GM18951 (cell line): ENCODE measurements around the gene UBAP2L.
A peak's percentile ranks its signal among the peaks of the same experiment; 100 is the strongest.
"Not testable (repeated sequence)": the region's sequence is repeated elsewhere in the genome, so short reads cannot be mapped to it uniquely, and the experiment has no call there.

Experiments used
- POLR2A ChIP-seq: IDR thresholded peaks from 4 replicates; pipeline ENCODE4 v1.6.1; 2011; ENCODE audit warnings: mild to moderate bottlenecking; ENCODE audit not compliant: insufficient read length, insufficient read depth; ENCODE audit errors: extremely low read depth
- in situ Hi-C: fragments of 300-500 bp; cut with MboI; formaldehyde crosslinking; loops from one replicate; pipeline ENCODE4 v1.12.0; 2022; ENCODE audit warnings: low sequenced_read_pairs, mixed read lengths, inconsistent platforms; ENCODE audit not compliant: unreplicated experiment

UBAP2L gene

GRCh38 chr1:154208677-154209388 is 11.9 kb upstream of the UBAP2L start:
- in situ Hi-C loops = no loop called here
- TF ChIP-seq POLR2A = no peak

DNA sequence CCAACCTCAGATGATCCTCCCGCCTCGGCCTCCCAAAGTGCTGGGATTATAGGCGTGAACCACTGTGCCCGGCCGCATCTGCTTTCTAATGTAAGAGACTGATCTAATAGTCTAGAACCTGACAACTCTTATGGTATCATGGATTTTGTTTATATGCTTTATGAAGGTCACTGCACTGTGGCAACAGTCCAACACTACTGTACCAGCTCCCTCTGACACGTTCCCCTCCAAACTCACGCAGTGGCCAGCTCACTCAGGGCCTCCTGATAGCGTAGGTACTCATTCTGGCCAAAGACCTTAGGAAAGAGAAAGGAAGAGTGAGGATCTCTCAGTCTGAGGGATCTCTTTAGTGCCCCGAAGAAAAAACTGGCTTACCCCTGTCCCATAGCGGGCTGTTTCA is 8.7 kb upstream of the UBAP2L start:
- in situ Hi-C loops = no loop called here
- no peak for TF ChIP-seq POLR2A

- in situ Hi-C loops = no loop called here
- TF ChIP-seq POLR2A = no peak
Observed at GRCh38 chr1:154213274-154213673, 7.5 kb upstream of the UBAP2L start.

- in situ Hi-C loops = no loop called here
Observed at GRCh38 chr1:154218545-154218944, 2.2 kb upstream of the UBAP2L start.

DNA sequence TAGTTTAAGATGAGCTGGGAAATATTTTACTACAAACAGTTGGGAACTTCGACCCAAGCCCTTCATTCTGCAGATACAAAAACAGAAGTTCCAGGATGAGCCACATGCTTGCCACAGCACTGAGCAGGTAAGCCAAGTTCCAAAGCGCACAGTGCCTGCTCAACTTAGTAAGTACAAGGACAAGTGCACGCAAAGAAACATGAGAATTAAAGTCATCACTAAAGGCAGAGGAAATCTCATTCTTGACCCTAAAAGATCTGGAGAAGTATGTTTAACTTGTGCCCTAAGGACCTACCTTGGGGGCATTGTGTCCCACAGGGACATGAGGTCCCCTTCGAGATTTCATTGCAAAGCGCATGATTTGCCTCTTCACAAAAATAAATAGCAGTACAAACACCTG is 1.2 kb upstream of the UBAP2L start:
- TF ChIP-seq POLR2A = no peak
- in situ Hi-C loops = no loop called here

More at GRCh38 chr1:154218545-154218944, 2.2 kb upstream of the UBAP2L start:
- TF ChIP-seq POLR2A = no peak

DNA sequence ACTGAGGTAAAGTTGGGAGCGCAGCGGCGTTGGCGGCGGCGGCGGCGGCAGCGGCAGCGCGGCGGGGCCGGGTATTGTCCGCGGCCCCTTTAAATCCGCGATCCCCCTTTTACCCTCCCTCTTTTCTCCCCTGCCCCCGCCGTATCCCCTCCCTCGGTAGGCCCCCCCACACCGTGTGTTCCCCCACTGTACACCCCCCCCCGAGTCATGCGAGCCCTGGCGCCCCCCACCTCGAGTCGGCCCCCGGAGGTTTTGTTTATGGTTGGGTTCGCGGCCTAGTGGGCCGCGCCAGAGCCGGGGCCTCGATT is 169 bp downstream of the UBAP2L start:
- TF ChIP-seq POLR2A = no peak
- in situ Hi-C loops = no loop called here

GRCh38 chr1:154221278-154222001 is 685 bp downstream of the UBAP2L start:
- TF ChIP-seq POLR2A = peak; percentile 51
- in situ Hi-C loops = no loop called here

DNA sequence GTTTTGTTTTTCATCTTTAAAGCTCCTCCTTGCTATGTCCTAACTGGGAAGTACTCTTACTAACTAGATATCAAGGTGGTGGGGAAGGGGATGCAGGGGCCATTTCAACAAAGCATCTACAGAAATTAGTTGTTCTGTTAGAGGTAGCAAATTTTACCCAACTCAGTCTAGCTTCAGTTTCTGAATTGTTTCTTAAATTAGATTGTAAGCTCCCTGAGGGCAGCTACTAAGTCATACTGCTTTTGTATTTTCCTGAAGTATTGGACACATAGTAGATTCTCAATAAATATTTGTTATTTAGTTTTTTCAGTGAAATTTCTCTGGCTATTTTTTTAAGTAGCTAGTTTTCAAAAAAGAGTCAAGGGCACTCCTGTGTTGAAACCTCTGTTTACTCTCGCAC is 1.8 kb downstream of the UBAP2L start:
- in situ Hi-C loops = no loop called here
- TF ChIP-seq POLR2A = no peak

DNA sequence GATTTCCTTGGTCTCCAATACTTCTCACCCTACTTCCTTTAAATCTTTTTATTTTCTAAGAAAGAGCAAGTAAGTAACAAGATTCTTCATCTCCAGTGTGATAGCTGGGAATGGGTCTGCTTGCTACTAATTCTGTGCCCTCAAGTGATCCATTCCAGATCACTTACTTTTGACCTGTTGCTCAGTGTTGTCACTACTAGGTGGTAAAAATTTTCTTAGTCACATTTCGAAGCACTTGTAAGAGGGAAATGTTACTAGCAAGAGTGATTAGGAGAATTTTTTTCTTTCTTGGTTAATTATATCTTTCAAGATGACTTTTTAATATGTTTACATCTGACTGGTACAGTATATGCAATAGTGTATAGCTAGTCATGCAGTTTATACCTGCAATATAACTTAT is 2.2 kb downstream of the UBAP2L start:
- in situ Hi-C loops = no loop called here
- TF ChIP-seq POLR2A = no peak

GRCh38 chr1:154223621-154224020 is 2.9 kb downstream of the UBAP2L start:
- TF ChIP-seq POLR2A = no peak
- in situ Hi-C loops = no loop called here

DNA sequence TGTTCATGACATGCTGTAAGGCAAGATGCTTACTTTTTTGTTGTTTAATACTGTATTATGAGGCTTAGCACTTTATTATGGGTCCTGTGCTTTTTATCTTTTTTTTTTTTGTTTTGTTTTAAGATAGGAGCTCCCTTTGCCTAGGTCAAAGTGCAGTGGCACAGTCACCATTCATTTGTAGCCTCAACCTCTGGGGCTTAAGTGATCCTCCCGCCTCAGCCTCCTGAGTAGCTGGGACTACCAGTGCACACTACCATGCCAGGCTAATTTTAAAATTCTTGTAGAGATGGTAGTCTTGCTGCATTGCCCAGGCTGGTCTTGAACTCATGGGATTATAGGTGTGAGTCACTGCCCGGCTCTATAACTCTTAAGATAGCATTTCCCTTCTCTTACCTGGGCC is 4.6 kb downstream of the UBAP2L start:
- in situ Hi-C loops = no loop called here
- TF ChIP-seq POLR2A = no peak

- in situ Hi-C loops = not testable (repeated sequence)
Observed at GRCh38 chr1:154231112-154231511, 10.4 kb downstream of the UBAP2L start.

- in situ Hi-C loops = not testable (repeated sequence)
Observed at GRCh38 chr1:154233127-154233526, 12.4 kb downstream of the UBAP2L start.

GRCh38 chr1:154236855-154237254 is 16.1 kb downstream of the UBAP2L start:
- no peak for TF ChIP-seq POLR2A
- in situ Hi-C loops = no loop called here
